Stimulated activated naive B cell treated with anti-CD40 and anti-IgM and Interleukin-4, amounts not matched to agents 10 μg/mL and 1 μg/mL and 100 μg/mL, for 72 hours (primary cell): Measurements from ENCODE around the gene TNIP1.

Experiments
- ATAC-seq, 2 donors: fragments of 150-1000 bp; cut with Tn5 transposase; replicated peaks; 2 replicates each; pipeline ENCODE4 v1.10.0; 2021; ENCODE audit warnings: moderate library complexity in 1 of 2
- DNase-seq: peaks from one replicate; pipeline ENCODE4 v3.0.0; 2021
- H3K27ac Mint-ChIP-seq: one replicate; pipeline ENCODE4 v1.8.0; 2022; ENCODE audit warnings: mild to moderate bottlenecking, mixed read lengths
- H3K27me3 Mint-ChIP-seq, 2 donors: one replicate each; pipeline ENCODE4 v1.8.0; 2022; ENCODE audit warnings: mixed read lengths in 2 of 2
- H3K36me3 Mint-ChIP-seq, 2 donors: one replicate each; pipeline ENCODE4 v1.8.0; 2022; ENCODE audit warnings: mixed read lengths in 2 of 2, mild to moderate bottlenecking in 1 of 2
- H3K4me1 Mint-ChIP-seq, 2 donors: one replicate each; pipeline ENCODE4 v1.8.0; 2022; ENCODE audit warnings: mixed read lengths in 2 of 2, mild to moderate bottlenecking in 1 of 2
- H3K4me3 Mint-ChIP-seq, 2 donors: one replicate each; pipeline ENCODE4 v1.8.0; 2022; ENCODE audit warnings: mild to moderate bottlenecking in 2 of 2, mixed read lengths in 2 of 2, moderate library complexity in 1 of 2
- H3K9me3 Mint-ChIP-seq, 2 donors: one replicate each; pipeline ENCODE4 v1.8.0; 2022; ENCODE audit warnings: mixed read lengths in 2 of 2, mild to moderate bottlenecking in 1 of 2

The TNIP1 gene

GRCh38 chr5:151071848-151072629, 8.8 kb downstream of the TNIP1 start:
- peaks cover 4 to 5% of the 10 kb centered on the region in 2 donors for H3K9me3 Mint-ChIP-seq
- H3K4me3 Mint-ChIP-seq: peak overlapping the region; percentile 34 to 56
- H3K4me1 Mint-ChIP-seq: peaks cover 80 to 94% of the 10 kb centered on the region in 2 donors
- peak overlapping the region; percentile 92 for H3K27ac Mint-ChIP-seq
- H3K36me3 Mint-ChIP-seq: peaks cover 72 to 87% of the 10 kb centered on the region in 2 donors
- no peaks in the 10 kb centered on the region for H3K27me3 Mint-ChIP-seq
- no peak for ATAC-seq
- DNase-seq: no peak

- H3K4me1 Mint-ChIP-seq: peaks cover 79 to 94% of the 10 kb centered on the region in 2 donors
- peaks cover 71 to 87% of the 10 kb centered on the region in 2 donors for H3K36me3 Mint-ChIP-seq
- ATAC-seq: no peak
These were observed 9.8 kb downstream of the TNIP1 start for GRCh38 chr5:151071021-151071420.

GRCh38 chr5:151070449-151070848, 10.4 kb downstream of the TNIP1 start:
- Mint-ChIP-seq H3K36me3 (peaks cover 68 to 84% of the 10 kb centered on the region in 2 donors), H3K9me3 (peaks cover 0 to 4% of the 10 kb centered on the region in 2 donors), H3K27me3 (no peaks in the 10 kb centered on the region), H3K4me1 (peaks cover 77 to 94% of the 10 kb centered on the region in 2 donors), H3K27ac (peak overlapping the region; percentile 76), H3K4me3 (no peak overlapping the region)
- ATAC-seq (no peak), DNase-seq (no peak)

More at GRCh38 chr5:151071021-151071420, 9.8 kb downstream of the TNIP1 start:
- Mint-ChIP-seq H3K4me3 (peak overlapping the region in 1 of 2 donors; percentile 7), H3K9me3 (peaks cover 1 to 4% of the 10 kb centered on the region in 2 donors), H3K27me3 (no peaks in the 10 kb centered on the region), H3K27ac (peak overlapping the region; percentile 76)
- no peak for DNase-seq

GRCh38 chr5:151068433-151069197, 12.2 kb downstream of the TNIP1 start:
- Mint-ChIP-seq H3K27me3 (no peaks in the 10 kb centered on the region), H3K4me1 (peaks cover 85 to 100% of the 10 kb centered on the region in 2 donors), H3K27ac (peak overlapping the region; percentile 99), H3K4me3 (peak overlapping the region; percentile 78 to 79), H3K9me3 (peaks cover 0 to 2% of the 10 kb centered on the region in 2 donors), H3K36me3 (peaks cover 75 to 89% of the 10 kb centered on the region in 2 donors)
- DNase-seq (peak; percentile 91), ATAC-seq (peak; percentile 71 to 78)

- H3K4me3 Mint-ChIP-seq: peak overlapping the region; percentile 78 to 79
- ATAC-seq (peak in 1 of 2 donors; percentile 4), DNase-seq (no peak)
- H3K9me3 Mint-ChIP-seq: peaks cover 0 to 2% of the 10 kb centered on the region in 2 donors
- H3K36me3 Mint-ChIP-seq: peaks cover 76 to 88% of the 10 kb centered on the region in 2 donors
- peaks cover 89 to 100% of the 10 kb centered on the region in 2 donors for H3K4me1 Mint-ChIP-seq
- peak overlapping the region; percentile 99 for H3K27ac Mint-ChIP-seq
- no peaks in the 10 kb centered on the region for H3K27me3 Mint-ChIP-seq
These were observed 13.0 kb downstream of the TNIP1 start for GRCh38 chr5:151067632-151068432.

GRCh38 chr5:151066920-151067319, 13.9 kb downstream of the TNIP1 start:
- DNase-seq: peak; percentile 61
- peak; percentile 42 to 60 for ATAC-seq
- peaks cover 0 to 2% of the 10 kb centered on the region in 2 donors for H3K9me3 Mint-ChIP-seq
- peak overlapping the region; percentile 99 for H3K27ac Mint-ChIP-seq
- no peaks in the 10 kb centered on the region for H3K27me3 Mint-ChIP-seq
- peaks cover 76 to 88% of the 10 kb centered on the region in 2 donors for H3K36me3 Mint-ChIP-seq
- peaks cover 86 to 100% of the 10 kb centered on the region in 2 donors for H3K4me1 Mint-ChIP-seq
- H3K4me3 Mint-ChIP-seq: peak overlapping the region; percentile 78 to 79

GRCh38 chr5:151065609-151066008, 15.2 kb downstream of the TNIP1 start:
- Mint-ChIP-seq H3K4me1 (peaks cover 84 to 100% of the 10 kb centered on the region in 2 donors), H3K36me3 (peaks cover 81 to 90% of the 10 kb centered on the region in 2 donors), H3K9me3 (peaks cover 0 to 2% of the 10 kb centered on the region in 2 donors), H3K4me3 (peak overlapping the region; percentile 78 to 79), H3K27ac (peak overlapping the region; percentile 99), H3K27me3 (no peaks in the 10 kb centered on the region)
- DNase-seq (no peak), ATAC-seq (peak; percentile 41 to 49)

- peaks cover 87 to 92% of the 10 kb centered on the region in 2 donors for H3K36me3 Mint-ChIP-seq
- H3K9me3 Mint-ChIP-seq: peaks cover 0 to 2% of the 10 kb centered on the region in 2 donors
- peaks cover 86 to 100% of the 10 kb centered on the region in 2 donors for H3K4me1 Mint-ChIP-seq
- no peak for ATAC-seq
- peak overlapping the region; percentile 99 for H3K27ac Mint-ChIP-seq
- DNase-seq: no peak
- peak overlapping the region; percentile 66 to 78 for H3K4me3 Mint-ChIP-seq
- no peaks in the 10 kb centered on the region for H3K27me3 Mint-ChIP-seq
These were observed 15.8 kb downstream of the TNIP1 start for GRCh38 chr5:151064916-151065499.

- peaks cover 85 to 100% of the 10 kb centered on the region in 2 donors for H3K4me1 Mint-ChIP-seq
- peak overlapping the region; percentile 54 to 78 for H3K4me3 Mint-ChIP-seq
- DNase-seq: no peak
- ATAC-seq: no peak
- H3K27me3 Mint-ChIP-seq: no peaks in the 10 kb centered on the region
- H3K9me3 Mint-ChIP-seq: peaks cover 0 to 2% of the 10 kb centered on the region in 2 donors
- H3K36me3 Mint-ChIP-seq: peaks cover 92 to 96% of the 10 kb centered on the region in 2 donors
- peak overlapping the region; percentile 99 for H3K27ac Mint-ChIP-seq
These were observed 17.5 kb downstream of the TNIP1 start for GRCh38 chr5:151063142-151063989.

GRCh38 chr5:151062405-151063141, 18.3 kb downstream of the TNIP1 start:
- Mint-ChIP-seq H3K4me1 (peaks cover 79 to 100% of the 10 kb centered on the region in 2 donors), H3K9me3 (no peaks in the 10 kb centered on the region), H3K27ac (peak overlapping the region; percentile 99), H3K27me3 (no peaks in the 10 kb centered on the region), H3K36me3 (peaks cover 86 to 94% of the 10 kb centered on the region in 2 donors), H3K4me3 (peak overlapping the region; percentile 36 to 78)
- no peak for DNase-seq
- ATAC-seq: no peak

GRCh38 chr5:151060742-151061141, 20.1 kb downstream of the TNIP1 start:
- H3K9me3 Mint-ChIP-seq: no peaks in the 10 kb centered on the region
- H3K27me3 Mint-ChIP-seq: no peaks in the 10 kb centered on the region
- H3K27ac Mint-ChIP-seq: peak overlapping the region; percentile 94
- no peak for DNase-seq
- no peak for ATAC-seq
- peak overlapping the region; percentile 64 to 80 for H3K4me3 Mint-ChIP-seq
- peaks cover 86 to 93% of the 10 kb centered on the region in 2 donors for H3K36me3 Mint-ChIP-seq
- H3K4me1 Mint-ChIP-seq: peaks cover 76 to 100% of the 10 kb centered on the region in 2 donors

- H3K27me3 Mint-ChIP-seq: no peaks in the 10 kb centered on the region
- peaks cover 82 to 95% of the 10 kb centered on the region in 2 donors for H3K36me3 Mint-ChIP-seq
- H3K4me1 Mint-ChIP-seq: peaks cover 73 to 100% of the 10 kb centered on the region in 2 donors
- peak overlapping the region; percentile 76 to 80 for H3K4me3 Mint-ChIP-seq
- no peaks in the 10 kb centered on the region for H3K9me3 Mint-ChIP-seq
- H3K27ac Mint-ChIP-seq: peak overlapping the region; percentile 94
- ATAC-seq: peak; percentile 36 to 41
- DNase-seq: no peak
These were observed 21.8 kb downstream of the TNIP1 start for GRCh38 chr5:151058891-151059489.
